22Rv1 (cell line): ENCODE measurements around the gene PLEKHA5.

Experiments
- CTCF ChIP-seq: fragments of 450-650 bp; IDR thresholded peaks from 2 replicates; pipeline ENCODE4 v1.5.1; 2017; ENCODE audit warnings: mild to moderate bottlenecking
- ZFX ChIP-seq: fragments of 450-650 bp; IDR thresholded peaks from 2 replicates; pipeline ENCODE4 v1.6.1; 2017; ENCODE audit warnings: antibody characterized with exemption, borderline replicate concordance

DNA sequence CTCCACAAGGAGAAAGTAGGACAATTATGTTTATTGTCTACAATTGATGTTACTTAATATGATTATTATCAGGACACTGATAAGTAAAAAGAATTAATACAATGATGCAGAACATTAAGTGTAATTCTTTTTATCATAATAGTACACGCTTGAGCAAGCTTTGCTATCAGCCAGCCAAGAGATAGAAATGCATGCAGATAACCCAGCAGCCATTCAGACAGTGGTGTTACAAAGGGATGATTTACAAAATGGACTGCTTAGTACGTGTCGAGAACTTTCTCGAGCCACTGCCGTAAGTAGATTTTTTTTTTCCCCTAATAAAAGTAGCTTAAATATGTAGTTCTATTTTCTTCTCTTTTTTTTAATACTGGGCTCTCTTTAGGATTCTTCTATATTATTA lies 192.8 kb downstream of the PLEKHA5 start:
- TF ChIP-seq CTCF (no peak), ZFX (no peak)
